ENCODE measurements around the gene C16orf54.
"Not testable (repeated sequence)": the region's sequence is repeated elsewhere in the genome, so short reads cannot be mapped to it uniquely, and the experiment has no call there.

C16orf54 gene

GRCh38 chr16:29779474-29779873 is 33.7 kb upstream of the C16orf54 start:
- in situ Hi-C loops (cut with HindIII; ENCODE audit: low pct_unique_long_range_greater_than_20kb, low sequenced_read_pairs) = no loop called here
- no peak for TF ChIP-seq JUND (IDR thresholded peaks at IDR 0.05; ENCODE audit: low read depth)
- DNase-seq (ENCODE audit: low read depth in 1 of 2, low spot score in 1 of 2) = peak; percentile 21 to 85

DNA sequence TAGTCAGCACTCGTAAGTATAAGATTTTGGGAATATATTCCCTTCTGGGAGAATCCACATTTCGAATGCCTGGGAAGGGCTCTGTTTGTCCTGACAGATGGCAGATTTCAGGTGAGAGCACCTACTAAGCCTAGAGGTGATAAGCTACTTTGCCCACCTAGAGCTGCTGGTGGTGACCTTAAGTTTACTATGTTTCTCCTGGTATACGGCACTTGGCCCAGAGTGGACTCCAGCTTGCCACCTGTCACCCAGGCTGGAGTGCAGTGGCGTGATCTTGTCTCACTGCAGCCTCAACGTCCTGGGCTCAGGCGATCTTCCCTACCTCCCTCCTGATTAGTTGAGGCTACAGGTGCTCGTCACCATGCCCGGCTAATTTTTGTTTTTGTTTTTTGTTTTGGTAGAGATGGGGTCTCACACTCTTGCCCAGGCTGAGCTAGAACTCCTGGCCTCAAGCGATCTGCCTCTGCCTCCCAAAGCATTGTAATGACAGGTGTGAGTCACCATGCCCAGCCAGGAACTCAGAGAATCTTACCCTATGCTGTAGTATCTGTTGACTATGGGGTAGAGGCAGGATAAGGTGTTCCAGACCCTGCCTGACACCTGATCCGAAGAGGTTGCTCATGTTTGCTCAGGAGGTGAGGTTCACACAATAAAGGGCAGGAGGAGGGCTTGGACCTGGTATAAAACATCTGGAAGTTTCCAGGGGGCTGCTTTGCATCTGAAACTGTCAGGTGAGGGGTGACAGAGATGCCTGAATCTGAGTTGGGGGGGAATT is 32.0 kb upstream of the C16orf54 start, which contains the start of gene ZG16:
Gene ZG16, plus strand, starts transcription at position 681 of the 775 bp plus-strand sequence. CDS start 1,011 bp downstream, outside the sequence.
- DNase-seq (ENCODE audit: low read depth in 1 of 2, low spot score in 1 of 2) = no peak
- TF ChIP-seq JUND (IDR thresholded peaks at IDR 0.05; ENCODE audit: low read depth) = no peak
- in situ Hi-C loops (cut with HindIII; ENCODE audit: low pct_unique_long_range_greater_than_20kb, low sequenced_read_pairs) = no loop called here

DNA sequence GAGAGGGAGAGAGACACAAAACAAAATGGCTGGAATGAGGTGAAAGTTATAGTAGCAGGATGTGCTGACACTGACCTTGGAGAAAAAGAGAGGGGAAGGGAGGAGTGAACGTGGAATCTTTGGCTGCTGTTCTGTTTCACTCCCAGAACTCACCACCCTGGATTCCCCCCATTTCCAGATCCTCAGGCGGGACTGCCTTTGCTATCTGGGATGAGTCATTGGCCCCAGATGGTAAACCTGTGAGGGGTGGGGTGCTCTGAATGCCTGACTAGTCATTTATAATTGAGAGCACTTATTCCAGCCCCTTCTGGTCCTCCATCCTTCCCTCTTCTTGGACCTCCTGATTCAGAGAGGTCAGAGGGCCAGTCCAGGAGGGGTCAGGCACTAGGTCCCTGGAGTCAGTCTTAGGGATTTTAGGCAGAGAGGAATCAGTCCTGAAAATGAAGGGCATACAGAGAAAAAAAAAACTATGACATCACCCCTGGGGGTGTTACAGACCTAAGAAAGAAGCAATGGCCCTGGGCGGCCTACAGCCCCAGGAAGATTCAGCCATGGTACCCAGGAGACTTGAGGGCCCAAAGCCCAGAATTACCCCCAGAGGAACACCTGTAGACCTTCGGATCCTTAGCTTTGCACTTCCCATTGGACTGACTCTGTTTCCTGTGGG is 30.1 kb upstream of the C16orf54 start:
- in situ Hi-C loops (cut with HindIII; ENCODE audit: low pct_unique_long_range_greater_than_20kb, low sequenced_read_pairs) = no loop called here
- DNase-seq (ENCODE audit: low read depth in 1 of 2, low spot score in 1 of 2) = no peak
- TF ChIP-seq JUND (IDR thresholded peaks at IDR 0.05; ENCODE audit: low read depth) = no peak

DNA sequence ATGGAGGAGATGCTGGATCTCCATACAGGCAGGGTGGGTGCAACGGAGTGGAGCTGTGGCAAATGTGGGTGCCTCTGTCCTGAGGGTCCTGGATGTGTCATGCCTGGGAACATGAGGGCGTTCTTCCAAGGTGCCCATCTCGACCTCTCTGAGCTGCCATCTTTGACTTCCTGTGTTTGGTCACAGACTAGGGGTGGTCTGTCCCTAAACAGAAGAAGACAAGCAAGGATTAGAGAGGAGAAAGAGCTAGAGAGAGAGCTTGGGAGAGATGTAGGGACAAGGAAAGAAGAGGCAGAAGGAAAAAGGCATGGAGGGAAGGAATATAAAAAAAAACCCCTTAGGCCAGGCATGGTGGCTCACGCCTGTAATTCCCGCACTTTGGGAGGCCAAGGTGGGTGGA is 28.9 kb upstream of the C16orf54 start:
- no peak for DNase-seq (ENCODE audit: low read depth in 1 of 2, low spot score in 1 of 2)
- TF ChIP-seq JUND (IDR thresholded peaks at IDR 0.05; ENCODE audit: low read depth) = no peak
- in situ Hi-C loops (cut with HindIII; ENCODE audit: low pct_unique_long_range_greater_than_20kb, low sequenced_read_pairs) = no loop called here

DNA sequence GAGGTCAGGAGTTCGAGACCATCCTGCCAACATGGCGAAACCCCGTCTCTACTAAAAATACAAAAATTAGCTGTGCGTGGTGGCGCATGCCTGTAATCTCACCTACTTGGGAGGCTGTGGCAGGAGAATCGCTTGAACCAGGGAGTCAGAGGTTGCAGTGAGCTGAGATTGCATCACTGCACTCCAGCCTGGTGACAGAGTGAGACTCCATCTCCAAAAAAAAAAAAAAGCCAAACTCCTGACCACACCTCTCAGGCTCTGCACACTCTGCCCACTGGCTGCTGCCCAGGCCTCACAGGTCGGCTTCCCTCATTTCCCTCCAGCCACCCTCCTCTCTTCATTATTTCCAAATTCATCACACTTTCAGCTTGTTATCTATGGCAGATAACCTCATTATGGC is 26.5 kb upstream of the C16orf54 start:
- in situ Hi-C loops (cut with HindIII; ENCODE audit: low pct_unique_long_range_greater_than_20kb, low sequenced_read_pairs); DNase-seq (ENCODE audit: low read depth in 1 of 2, low spot score in 1 of 2): not testable (repeated sequence)

GRCh38 chr16:29770250-29770929 is 24.6 kb upstream of the C16orf54 start:
- no peak for TF ChIP-seq JUND (IDR thresholded peaks at IDR 0.05; ENCODE audit: low read depth)
- in situ Hi-C loops (cut with HindIII; ENCODE audit: low pct_unique_long_range_greater_than_20kb, low sequenced_read_pairs) = no loop called here
- no peak for DNase-seq (ENCODE audit: low read depth in 1 of 2, low spot score in 1 of 2)

DNA sequence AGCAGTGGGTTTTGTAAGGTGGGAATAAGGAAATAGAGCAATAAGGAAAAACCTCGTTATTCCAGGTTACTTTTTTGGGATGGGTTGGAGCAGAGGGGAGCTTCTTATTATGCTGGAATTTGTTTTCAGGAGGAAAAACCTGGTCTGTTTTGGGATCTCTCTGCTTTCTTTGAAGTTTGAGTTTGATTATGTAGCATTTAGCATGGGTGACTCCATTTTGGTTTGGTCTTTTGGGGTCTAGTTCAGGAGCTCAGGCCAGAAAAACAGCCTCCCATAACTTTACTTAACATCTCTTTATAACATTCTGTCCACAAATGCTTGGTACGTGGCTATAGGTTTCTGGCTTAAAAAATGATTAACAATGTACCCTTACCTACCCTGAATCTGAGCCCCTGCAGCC is 23.7 kb upstream of the C16orf54 start:
- in situ Hi-C loops (cut with HindIII; ENCODE audit: low pct_unique_long_range_greater_than_20kb, low sequenced_read_pairs) = no loop called here
- DNase-seq (ENCODE audit: low read depth in 1 of 2, low spot score in 1 of 2) = no peak
- no peak for TF ChIP-seq JUND (IDR thresholded peaks at IDR 0.05; ENCODE audit: low read depth)

DNA sequence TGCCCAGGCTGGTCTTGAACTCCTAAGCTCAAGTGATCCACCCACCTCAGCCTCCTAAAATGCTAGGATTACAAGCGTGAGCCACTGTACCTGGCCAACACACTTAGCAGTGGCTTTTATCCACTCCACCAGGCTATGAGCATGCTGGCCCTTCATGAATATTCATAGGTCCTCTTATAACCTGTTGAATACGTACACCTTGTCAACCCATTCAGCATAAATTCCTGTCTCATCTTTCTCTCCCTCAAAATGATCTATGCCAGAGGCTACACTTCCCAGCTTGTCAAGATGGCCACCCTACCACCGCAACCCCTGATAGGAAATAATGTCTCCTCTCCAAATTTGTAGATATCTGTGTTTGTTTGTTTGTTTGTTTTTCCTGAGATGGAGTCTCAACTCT is 21.3 kb upstream of the C16orf54 start:
- in situ Hi-C loops (cut with HindIII; ENCODE audit: low pct_unique_long_range_greater_than_20kb, low sequenced_read_pairs) = no loop called here
- no peak for TF ChIP-seq JUND (IDR thresholded peaks at IDR 0.05; ENCODE audit: low read depth)
- no peak for DNase-seq (ENCODE audit: low read depth in 1 of 2, low spot score in 1 of 2)

GRCh38 chr16:29766571-29766970 is 20.8 kb upstream of the C16orf54 start:
- no peak for TF ChIP-seq JUND (IDR thresholded peaks at IDR 0.05; ENCODE audit: low read depth)
- no peak for DNase-seq (ENCODE audit: low read depth in 1 of 2, low spot score in 1 of 2)
- in situ Hi-C loops (cut with HindIII; ENCODE audit: low pct_unique_long_range_greater_than_20kb, low sequenced_read_pairs) = no loop called here

GRCh38 chr16:29765167-29766032 is 19.6 kb upstream of the C16orf54 start:
- DNase-seq (ENCODE audit: low read depth in 1 of 2, low spot score in 1 of 2) = peak in 1 of 2 experiments; percentile 44
- in situ Hi-C loops (cut with HindIII; ENCODE audit: low pct_unique_long_range_greater_than_20kb, low sequenced_read_pairs) = no loop called here
- TF ChIP-seq JUND (IDR thresholded peaks at IDR 0.05; ENCODE audit: low read depth) = no peak

DNA sequence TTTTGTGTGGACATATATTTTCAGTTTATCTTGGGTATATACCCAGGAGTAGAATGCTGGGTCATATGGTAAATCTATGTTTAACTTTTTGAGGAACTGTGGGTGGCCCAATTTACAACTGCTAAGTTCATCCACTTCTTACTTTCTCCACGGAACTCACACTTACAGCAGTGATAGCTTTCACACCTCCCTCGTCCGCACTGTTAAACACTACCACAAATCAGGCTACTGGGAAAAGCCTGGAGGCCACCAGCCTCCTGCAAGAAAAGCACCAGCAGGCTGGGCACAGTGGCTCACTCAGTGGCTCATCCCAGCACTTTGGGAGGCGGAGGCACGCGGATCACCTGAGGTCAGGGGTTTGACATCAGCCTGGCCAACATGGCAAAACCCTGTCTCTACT is 17.5 kb upstream of the C16orf54 start:
- in situ Hi-C loops (cut with HindIII; ENCODE audit: low pct_unique_long_range_greater_than_20kb, low sequenced_read_pairs) = no loop called here
- TF ChIP-seq JUND (IDR thresholded peaks at IDR 0.05; ENCODE audit: low read depth) = no peak
- DNase-seq (ENCODE audit: low read depth in 1 of 2, low spot score in 1 of 2) = no peak

- in situ Hi-C loops (cut with HindIII; ENCODE audit: low pct_unique_long_range_greater_than_20kb, low sequenced_read_pairs) = no loop called here
- no peak for TF ChIP-seq JUND (IDR thresholded peaks at IDR 0.05; ENCODE audit: low read depth)
- peak in 1 of 2 experiments; percentile 43 for DNase-seq (ENCODE audit: low read depth in 1 of 2, low spot score in 1 of 2)
Observed at GRCh38 chr16:29761882-29762281, 16.1 kb upstream of the C16orf54 start.

DNA sequence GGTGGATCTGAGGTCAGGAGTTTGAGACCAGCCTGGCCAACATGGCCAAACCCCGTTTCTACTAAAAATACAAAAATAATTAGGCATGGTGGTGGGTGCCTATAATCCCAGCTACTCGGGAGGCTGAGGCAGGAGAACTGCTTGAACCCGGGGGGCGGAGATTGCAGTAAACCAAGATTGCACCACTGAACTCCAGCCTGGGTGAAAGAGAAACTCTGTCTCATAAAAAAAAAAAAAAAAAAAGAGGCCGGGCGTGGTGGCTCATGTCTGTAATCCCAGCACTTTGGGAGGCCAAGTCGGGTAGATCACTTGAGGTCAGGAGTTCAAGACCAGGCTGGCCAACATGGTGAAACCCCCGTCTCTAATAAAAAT is 15.5 kb upstream of the C16orf54 start:
- in situ Hi-C loops (cut with HindIII; ENCODE audit: low pct_unique_long_range_greater_than_20kb, low sequenced_read_pairs); DNase-seq (ENCODE audit: low read depth in 1 of 2, low spot score in 1 of 2): not testable (repeated sequence)
